GM21717 (cell line): ENCODE data around the gene VILL.
A peak's percentile ranks its signal among the peaks of the same experiment; 100 is the strongest.
"Not testable (repeated sequence)": the region's sequence is repeated elsewhere in the genome, so short reads cannot be mapped to it uniquely, and the experiment has no call there.

Experiments used
- ATAC-seq: cut with Tn5 transposase; IDR thresholded peaks from one replicate; pipeline ENCODE4 v1.9.1; 2021; ENCODE audit warnings: mild to moderate bottlenecking, moderate library complexity; ENCODE audit not compliant: unreplicated experiment

Gene VILL

DNA sequence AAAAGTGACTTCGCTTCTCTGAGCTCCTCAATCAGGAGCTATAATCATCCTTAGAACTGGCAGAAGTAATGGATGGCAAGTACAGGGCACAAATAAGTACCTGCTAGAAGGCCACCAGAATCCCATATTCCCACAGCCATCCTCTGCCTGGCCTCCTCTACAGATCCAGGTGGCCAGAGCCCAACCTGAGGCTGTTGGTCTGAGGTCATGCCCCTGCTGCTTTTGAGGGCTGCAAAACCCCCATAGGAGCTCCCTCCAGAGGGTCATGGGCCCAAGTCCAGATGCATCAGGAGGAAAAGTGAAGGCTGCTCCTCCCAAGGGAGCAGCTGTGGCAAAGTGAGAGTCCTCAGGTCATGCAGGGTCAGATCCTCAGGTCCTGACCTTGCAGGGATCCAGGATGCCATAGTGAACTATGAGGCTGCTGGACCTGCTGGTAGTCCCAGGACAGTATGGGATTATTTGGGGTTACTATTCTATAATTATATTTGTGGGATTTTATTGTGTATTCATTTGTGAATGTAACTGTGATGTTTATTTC is 41.8 kb downstream of the VILL start:
- ATAC-seq: no peak

DNA sequence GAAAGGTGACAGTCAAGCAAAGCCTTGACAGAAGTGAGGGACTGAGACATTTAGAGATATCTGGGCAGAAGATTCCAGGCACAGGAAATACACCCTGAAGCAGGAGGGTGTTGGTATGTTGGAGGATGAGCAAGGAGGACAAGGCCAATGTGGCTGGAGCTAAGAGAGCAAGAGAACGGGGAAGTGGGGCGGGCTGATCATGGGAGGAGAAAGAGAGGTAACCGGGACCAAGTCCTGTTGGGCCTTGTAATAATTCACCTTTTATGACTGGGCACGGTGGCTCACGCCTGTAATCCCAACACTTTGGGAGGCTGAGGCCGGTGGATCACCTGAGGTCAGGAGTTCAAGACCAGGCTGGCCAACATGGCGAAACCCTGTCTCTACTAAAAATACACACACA is 43.0 kb downstream of the VILL start:
- not testable (repeated sequence) for ATAC-seq

DNA sequence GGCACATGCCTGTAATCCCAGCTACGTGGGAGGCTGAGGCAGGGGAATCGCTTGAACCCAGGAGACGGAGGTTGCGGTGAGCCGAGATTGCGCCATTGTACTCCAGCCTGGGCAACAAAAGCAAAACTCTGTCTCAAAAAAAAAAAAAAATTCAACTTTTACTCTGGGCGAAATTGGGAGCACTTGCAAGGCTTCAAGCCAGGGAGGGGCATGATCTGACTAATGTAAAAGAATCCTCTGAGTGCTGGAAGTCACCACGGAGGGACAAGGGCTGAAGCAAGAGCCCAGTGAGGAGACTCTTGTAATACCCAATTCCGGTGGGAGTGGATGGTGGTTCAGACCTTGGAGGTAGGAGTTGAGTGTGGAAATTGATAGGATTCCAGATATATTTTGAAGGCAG is 43.7 kb downstream of the VILL start:
- not testable (repeated sequence) for ATAC-seq

DNA sequence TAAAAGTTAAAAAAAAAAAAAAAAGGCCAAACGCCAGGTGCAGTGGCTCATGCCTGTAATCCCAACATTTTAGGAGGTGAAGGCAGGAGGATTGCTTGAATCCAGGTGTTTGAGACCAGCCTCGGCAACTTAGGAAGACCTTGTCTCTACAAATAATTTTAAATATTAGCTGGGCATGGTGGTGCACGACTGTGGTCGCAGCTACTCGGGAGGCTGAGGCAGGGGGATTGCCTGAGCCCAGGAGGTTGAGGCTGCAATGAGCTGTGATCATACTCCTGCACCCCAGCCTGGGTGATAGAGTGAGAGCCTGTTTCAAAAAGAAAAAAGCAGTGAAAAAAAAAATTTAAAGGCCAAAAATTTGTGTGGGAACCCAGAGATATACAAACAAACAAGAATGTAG is 45.7 kb downstream of the VILL start:
- no peak for ATAC-seq

DNA sequence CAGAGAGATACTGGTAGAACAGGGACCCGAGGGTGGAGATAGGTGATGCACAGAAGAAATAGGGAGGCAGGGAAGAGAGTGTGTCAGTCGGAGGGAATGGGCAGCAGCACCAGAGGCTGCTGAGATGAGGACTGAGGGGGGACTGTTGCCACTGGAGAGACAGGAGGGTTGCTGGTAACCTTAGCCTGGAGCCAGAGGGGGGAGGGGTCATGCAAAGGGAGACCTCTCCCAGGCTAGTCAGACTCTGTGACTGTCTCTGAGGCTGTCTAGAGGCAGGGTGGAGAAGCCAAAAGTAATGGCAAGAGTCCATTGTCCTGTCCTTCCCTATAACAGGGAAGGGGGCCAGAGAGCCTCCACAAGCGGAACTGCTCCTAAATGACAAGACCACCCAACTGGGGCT is 46.3 kb downstream of the VILL start:
- ATAC-seq: no peak

DNA sequence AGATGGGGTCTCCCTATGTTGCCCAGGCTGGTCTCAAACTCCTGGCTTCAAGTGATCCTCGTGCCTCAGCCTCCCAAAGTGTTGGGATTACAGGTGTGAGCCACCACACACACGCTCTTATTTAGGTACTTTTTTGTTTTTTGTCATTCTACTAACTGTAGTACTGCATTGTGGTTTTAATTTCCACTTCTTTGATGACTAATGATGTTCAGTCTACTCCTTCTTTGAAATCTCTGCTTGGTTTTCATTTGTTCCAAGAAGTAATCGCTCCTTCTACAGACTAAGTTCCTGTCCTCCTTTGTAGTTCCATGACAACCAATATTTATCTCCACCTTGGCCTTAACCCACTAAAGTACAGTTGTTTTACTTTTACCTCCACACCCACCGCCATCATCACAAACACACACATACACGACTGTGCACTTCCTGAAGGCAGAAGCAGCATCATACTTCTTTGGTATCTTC is 47.9 kb downstream of the VILL start:
- ATAC-seq: no peak

DNA sequence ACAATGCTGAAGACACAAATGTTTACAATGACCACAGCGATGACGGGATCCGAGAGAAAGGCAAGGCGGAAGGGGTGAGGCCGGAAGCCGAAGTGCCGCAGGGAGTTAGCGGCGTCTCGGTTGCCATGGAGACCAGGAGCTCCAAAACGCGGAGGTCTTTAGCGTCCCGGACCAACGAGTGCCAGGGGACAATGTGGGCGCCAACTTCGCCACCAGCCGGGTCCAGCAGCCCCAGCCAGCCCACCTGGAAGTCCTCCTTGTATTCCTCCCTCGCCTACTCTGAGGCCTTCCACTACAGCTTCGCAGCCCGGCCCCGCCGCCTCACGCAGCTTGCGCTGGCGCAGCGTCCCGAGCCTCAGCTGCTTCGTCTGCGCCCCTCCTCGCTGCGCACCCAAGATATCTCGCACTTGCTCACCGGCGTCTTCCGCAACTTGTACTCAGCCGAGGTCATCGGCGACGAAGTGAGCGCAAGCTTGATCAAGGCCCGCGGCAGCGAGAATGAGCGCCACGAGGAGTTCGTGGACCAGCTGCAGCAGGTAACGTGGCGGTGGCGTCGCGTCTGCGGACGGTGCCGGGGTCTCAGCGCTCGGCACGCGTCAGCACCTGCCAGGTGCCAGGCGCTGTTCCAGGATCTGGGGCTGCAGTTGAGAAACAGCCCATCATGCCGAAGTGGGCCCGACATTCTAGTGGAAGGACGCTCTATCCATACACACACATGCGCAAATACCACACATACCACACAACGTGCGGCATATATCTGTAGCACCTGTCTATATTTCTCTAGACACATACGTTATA is 48.7 kb downstream of the VILL start, which contains the start of gene DLEC1:
Gene DLEC1, plus strand, starts transcription at position 108 of the 798 bp plus-strand sequence. Its CDS starts 18 bp downstream, at position 126.
- peak; percentile 95 for ATAC-seq

DNA sequence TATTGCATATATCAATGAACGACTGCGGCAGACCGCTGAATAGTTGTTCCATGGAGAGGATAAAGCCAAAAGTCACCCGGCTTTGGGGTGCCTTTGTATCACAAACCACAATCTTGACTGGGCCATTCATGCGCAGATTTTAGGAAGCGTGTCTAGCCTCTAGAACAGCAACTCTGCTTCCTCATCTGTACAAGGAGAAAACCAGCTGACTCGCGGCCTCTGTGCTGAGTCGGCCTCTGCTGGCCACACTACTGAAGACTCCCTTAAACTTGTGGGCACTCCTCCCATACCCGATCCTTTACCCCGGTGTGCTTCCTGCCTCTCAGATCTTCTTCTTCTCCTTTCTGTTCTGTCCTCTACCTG is 49.3 kb downstream of the VILL start:
- no peak for ATAC-seq

DNA sequence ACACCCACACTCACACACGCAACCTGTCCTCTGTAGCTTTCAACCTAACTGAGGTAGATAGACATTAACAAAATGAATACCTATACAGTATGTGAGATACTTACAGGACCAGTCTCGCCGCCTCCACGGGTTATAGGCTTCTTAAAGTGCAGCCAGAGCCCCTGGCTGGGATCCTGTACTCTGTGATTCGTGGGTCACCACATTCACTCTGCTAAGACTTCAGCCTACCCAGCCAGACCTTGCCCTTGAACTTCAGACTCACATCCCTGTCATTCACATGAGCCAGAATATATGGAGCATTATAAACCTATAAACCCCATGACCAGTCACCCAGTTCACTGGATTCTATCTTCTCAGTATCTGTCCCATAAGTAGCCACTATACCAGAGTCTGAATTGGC is 49.8 kb downstream of the VILL start:
- no peak for ATAC-seq

DNA sequence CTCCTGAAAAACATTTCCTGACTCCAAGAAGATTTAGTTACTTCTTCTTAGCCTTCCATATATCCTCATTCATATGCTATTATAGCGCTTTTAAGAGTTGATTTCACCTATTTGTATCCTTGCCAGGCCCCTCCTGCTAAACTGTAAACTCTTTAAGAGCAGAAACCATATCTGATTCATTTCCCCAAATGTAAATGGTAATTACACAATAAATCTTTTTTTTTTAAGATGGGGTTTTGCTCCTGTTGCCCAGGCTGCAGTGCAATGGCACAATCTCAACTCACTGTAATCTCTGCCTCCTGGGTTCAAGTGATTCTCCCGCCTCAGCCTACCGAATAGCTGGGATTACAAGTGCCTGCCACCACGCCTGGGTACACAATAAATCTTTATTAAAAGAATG is 52.9 kb downstream of the VILL start:
- no peak for ATAC-seq

DNA sequence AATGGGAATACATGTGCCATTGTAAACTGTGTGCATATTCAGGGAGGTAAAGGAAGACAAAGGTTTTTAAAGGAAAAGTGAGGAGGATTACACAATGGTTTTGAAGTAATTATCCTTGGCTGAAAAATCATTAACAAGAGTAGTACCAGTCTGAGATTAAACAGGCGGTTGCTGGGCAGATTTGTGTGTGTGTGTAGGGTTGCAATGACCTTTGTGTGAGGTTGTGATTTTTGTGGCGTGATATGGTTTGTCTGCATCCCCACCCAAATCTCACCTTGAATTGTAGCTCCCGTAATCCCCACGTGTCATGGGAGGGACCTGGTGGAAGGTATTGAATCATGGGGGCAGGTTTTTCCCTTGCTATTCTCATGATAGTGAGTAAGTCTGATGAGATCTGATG is 55.4 kb downstream of the VILL start:
- ATAC-seq: no peak

DNA sequence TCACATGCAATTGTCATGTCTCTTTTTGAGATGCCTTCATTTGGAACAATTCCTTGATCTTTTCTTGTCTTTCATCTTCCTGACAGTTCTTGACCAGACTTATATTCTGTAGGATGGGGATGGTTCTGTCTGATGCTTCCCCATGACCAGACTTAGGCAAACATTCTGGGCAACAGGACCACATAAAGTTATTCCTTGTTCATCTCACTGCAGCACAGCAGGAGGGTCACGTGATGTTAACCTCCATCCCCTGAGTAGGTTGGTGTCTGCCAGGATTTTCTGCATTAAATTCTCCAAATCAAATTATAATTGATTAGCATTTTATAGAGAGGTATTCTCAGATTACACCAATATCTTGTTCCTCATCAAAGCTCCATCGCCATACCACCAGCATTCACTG is 56.2 kb downstream of the VILL start:
- no peak for ATAC-seq

DNA sequence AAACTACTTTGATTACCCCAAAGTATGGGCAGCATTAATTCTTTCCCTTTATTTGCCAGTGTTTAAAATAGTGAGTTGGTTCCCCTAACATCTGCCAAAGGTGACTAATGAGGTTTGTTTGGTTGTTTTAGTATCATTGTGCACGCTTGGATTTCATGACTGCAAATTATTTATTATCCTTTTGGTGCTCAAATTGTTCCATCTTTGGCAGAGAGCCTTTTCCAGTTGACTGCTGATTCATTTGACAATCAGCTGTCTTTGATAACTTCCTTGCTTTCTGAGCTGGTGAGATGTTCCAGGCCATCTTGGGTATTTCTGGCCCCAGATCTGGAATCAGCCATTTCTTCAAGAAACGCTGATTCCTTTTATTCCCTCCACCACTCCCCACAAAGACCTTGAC is 57.3 kb downstream of the VILL start:
- ATAC-seq: no peak

DNA sequence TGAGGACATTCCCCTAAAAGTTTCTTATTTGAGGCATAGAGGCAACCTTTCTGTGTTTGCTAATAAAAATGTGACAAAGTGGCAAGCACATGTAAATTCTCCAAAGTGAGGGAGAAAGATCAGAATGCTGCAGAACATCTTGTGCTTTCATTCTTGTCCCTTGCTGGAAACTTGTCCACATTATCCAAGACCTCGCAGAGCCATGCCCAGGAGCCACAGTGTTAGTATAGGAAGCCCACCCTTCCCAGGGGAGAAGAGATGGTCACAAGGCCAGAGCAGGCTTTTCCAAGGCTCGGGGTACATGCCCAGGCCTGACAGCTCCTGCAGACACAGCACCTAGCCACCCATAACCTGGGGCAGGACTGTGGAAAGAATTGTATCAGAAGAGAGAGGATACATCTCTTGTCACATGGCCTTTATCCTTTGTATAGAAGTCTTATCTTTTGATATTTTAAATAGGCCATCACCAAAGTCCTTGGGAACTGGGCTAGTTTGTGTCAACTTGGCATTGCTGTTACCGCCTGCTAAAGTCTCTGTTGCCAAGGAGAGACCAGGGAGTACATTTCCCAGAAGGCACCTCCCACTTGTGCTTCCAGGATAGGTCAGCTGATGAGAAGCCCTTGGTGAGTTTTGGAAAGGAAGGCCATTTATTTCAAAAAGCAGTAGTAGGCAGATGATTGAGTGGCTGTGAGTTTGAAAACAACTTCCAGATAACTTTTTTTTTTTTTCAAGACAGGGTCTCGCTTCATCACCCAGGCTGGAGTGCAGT is 59.0 kb downstream of the VILL start:
- no peak for ATAC-seq

DNA sequence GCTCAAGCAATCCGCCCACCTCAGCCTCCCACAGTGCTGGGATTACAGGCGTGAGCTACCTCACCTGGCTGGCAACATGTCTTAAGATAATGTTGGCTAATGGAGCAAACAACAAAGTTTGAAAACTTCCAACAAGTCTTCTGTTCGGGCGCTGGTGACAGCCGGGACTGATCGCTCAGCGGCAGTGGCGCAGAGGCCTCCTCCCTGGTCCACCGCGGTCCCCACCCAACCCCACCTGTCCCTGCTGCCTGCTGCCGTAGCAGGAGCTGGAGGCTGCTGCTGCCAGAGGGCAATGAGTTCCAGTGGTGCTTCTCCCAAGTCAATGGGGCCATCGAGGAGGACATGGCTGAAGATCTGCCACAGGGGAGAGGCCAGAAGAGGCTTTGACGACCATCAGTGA is 60.5 kb downstream of the VILL start:
- ATAC-seq: no peak

DNA sequence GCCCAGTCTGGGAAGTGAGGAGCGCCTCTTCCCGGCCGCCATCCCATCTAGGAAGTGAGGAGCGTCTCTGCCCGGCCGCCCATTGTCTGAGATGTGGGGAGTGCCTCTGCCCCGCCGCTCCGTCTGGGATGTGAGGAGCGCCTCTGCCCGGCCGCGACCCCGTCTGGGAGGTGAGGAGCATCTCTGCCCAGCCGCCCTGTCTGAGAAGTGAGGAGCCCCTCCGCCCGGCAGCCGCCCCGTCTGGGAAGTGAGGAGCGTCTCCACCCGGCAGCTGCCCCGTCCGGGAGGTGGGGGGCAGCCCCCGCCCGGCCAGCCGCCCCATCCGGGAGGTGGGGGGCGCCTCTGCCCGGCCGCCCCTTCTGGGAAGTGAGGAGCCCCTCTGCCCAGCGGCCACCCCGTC is 62.7 kb downstream of the VILL start:
- ATAC-seq: not testable (repeated sequence)

DNA sequence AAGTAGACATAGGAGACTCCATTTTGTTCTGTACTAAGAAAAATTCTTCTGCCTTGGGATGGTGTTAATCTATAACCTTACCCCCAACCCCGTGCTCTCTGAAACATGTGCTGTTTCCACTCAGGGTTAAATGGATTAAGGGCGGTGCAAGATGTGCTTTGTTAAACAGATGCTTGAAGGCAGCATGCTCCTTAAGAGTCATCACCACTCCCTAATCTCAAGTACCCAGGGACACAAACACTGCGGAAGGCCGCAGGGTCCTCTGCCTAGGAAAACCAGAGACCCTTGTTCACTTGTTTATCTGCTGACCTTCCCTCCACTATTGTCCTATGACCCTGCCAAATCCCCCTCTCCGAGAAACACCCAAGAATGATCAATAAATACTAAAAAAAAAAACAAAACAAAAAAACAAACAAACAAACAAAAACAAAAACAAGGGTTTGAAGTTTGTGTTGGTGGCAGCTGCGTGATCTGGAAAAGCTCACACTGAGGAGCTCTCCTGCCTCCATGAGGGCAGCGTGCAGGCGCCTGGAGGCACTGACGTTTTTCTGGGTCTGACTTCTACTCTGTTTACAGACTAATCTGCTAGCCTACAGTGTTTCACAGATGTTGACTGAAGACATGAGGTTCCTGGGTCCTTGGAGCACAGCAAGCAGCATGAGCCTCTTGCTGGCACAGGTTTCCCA is 63.4 kb downstream of the VILL start:
- ATAC-seq: not testable (repeated sequence)

DNA sequence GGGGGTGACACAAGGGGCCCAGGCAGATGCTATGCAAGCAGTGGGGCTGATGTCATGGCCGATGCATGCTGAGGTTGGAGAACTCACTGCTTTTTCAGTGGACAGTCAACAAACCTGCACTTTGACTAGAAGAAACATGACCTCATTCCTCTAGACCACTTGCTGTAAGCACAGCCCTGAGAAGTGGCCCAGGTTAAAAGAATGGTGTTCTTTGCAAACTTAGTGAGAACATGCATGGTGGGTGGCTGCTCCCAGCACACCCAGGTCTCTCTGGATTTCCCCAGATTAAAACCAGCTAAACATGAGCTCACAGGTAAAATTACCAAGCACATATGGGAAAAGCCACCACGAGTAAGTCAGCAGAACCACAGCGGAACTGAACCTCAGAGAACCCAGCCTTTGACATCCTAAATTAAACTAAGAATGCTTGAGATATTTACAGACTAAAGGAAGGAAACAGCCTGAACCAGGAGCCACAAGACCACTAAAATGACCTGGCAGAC is 64.0 kb downstream of the VILL start:
- ATAC-seq: peak; percentile 41
